GM19372 (cell line): Measurements from ENCODE around the gene C5orf52.
"Not testable (repeated sequence)": the region's sequence is repeated elsewhere in the genome, so short reads cannot be mapped to it uniquely, and the experiment has no call there.

Experiments
- ATAC-seq: cut with Tn5 transposase; IDR thresholded peaks from one replicate; pipeline ENCODE4 v1.9.1; 2021; ENCODE audit warnings: mild to moderate bottlenecking, low read depth, moderate library complexity; ENCODE audit not compliant: unreplicated experiment

The C5orf52 gene

DNA sequence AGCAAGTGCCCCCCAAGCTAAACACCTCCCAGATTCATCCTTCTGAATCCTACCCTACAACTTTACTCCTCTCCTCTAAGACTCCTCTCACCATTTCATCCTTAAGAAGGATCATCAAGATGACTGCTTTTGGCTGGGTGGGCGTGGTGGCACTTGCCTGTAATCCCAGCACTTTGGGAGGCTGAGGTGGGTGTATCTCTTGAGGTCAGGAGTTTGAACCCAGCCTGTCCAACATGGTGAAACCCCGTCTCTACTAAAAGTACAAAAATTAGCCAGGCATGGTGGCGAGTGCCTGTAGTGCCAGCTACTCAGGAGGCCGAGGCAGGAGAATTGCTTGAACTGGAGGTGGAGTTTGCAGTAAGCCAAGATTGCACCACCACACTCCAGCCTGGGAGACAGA is 3.0 kb downstream of the C5orf52 start:
- not testable (repeated sequence) for ATAC-seq

DNA sequence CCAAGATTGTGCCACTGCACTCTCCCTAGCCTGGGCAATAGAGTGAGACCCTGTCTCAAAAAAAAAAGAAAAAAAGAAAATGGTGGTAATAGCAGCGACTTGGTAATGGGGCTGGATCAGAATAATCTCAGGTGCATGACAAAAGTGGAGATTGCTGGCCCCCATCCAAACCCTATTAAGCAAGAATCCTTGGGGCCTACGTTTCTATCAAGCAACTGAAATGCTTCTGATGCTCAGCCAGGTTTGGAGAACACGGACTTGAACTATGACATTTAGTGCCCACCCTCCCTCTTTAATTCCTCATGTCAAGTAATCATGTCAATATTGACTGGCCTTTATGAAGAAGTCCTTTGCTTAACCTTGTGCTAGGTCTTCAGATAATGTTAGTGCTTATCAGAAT is 6.6 kb downstream of the C5orf52 start:
- ATAC-seq = no peak

DNA sequence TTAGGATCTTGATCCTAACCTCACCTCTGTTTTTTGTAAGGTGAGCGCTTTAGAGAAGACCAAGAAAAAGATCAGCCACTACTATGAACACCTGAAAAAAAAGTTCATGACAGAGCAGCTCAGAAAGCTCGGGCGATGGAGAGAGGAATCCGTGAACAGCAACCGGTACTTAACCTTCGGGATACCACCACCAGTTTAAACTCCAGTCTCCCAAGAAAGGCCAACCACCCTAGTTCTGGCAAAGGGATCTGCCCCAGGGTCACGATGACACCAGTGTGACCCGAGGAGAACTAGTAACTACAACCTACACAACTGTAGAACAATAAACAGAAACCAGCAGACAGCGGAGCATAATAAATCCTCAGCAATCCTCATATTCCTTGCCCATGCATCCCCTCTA is 8.5 kb downstream of the C5orf52 start:
- ATAC-seq = no peak

DNA sequence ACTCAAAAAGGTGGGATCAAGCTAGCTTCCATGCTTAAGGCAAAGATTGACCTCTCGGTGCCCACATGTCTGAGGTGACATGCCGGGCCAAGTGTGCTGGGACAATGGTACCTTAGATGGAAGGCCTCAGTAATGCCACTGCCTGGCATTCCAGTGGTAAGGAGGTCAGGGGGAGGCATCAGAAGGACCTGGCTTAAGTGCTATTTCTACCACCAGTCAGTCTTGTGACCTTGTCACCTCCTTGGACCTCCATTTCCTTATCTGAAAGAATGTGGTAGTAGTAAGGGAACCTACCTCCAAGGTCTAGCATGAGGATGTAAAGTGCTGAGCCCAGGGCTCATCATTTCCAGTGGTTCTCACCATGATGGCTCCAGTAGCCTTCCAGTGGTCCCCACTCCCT is 8.9 kb downstream of the C5orf52 start:
- ATAC-seq = no peak

DNA sequence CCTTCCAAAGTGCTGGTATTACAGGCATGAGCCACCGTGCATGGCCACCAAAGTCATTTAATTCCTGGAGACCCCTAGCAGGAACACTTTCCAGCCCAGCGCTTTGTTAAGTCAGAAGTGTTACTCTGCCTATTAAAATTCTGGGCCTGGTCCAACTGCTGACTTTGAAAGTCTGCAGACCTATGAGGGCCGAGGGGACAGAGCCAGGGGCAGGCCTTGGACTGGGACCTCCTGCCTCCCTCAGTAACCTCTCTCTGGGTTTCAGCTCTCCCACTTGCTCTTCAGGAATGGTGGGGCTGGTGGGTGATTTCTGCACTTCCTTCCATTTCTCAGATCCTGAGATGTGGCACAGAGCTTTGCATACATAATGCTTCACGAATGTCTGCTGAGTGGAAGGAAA is 9.7 kb downstream of the C5orf52 start:
- no peak for ATAC-seq

DNA sequence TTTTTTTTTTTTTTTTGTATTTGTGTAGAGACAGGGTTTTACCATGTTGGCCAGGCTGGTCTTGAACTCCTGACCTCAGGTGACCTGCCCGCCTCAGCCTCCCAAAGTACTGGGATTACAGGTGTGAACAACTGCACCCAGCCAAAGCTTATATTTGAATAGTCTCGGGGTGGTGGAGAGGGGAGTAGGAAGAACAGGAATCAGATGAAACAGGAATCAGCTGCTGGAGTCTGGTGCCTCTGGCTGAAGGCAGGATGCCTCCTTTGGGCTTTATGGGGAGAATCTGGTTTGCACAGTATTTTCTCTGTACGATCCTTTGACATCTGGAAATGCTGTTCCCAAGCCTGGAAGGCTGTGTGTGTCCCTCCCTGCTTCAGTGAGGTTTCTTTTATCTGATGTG is 10.9 kb downstream of the C5orf52 start:
- ATAC-seq = no peak

DNA sequence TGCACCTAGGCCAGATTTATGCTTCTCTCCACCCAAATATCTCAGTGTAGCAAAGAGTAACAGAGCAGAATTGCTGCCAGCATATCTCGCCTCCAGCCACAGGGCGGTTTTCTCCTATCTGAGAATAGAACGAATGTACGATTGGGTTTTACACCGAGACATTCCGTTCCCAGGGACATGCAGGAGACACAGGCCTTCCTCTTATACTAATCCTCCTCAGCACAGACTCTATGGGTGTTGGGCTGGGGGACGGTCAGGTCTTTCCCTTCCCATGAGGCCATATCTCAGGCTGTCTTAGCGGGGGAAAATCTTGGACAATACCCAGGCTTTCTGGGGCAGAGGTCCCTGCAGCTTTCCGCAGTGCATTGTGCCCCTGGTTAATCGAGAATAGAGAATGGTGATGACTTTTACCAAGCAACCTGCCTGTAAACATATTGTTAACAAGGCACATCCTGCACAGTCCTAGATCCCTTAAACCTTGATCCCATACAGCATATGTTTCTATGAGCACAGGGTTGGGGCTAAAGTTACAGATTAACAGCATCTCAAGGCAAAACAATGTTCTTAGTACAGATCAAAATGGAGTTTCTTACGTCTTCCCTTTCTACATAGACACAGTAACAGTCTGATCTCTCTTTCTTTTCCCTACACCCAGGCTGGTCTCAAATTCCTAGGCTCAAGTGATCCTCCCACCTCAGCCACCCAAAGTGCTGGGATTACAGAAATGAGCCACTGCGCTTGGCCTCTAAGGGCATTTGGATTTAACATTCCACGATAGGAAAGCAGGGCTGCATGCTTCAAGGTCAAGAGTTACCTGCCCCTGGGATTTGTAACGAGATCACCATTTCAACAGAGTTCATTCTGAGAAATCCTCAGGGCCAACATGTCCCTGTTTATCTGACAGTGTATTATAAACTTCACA is 15.2 kb downstream of the C5orf52 start:
- not testable (repeated sequence) for ATAC-seq

DNA sequence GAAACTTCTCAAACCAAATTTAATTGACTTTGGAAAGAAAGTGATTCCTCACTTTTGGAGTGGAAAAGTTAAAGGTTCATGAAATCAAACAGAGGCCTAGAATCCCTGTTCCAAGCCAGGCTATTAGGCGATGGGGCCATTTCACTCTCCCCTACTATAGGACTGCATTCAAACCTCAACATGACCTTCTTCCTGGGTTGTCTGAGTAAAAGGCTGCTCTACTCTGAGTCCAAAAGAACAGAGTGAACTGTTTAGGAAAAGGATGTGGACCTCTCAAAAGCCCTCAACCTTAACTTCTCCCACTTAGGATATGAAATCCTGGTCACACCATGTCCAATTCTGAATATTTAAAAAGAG is 15.8 kb downstream of the C5orf52 start:
- no peak for ATAC-seq

DNA sequence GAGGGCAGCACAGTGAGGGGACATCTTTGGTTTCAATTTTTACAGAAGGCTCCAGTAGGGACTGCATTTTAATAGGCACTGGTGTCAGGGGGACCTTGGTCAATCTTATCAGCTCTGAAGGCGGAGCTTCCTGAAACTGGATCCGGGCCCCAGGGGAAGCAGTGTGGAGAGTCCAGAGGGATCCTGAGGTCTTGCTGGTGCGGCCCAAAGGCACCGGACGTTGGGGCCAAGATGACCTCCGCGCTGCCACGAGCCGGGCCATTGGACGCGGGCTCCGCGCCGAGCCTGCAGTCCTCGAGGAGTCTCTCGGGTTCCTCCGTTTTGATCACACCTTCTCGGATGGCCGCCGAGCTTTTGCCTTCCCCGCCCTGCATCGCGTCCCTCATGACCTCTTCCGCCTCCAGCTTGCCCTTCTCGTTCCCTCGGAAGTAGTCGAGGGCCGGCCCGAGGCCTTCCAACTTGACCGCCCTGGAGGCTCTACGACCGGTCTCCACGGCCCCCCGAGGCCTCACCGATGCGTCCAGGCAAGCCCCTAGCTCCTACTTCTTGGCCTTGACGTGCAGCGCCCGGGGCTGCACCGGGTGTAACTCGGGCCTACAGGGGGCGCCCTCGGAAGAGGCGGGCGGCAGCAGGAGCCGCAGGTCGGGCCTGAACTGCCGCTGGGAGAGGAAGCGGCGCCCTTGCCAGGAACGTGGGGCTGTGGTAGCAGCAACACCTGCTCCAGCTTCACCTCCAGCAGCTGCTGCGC is 18.8 kb downstream of the C5orf52 start:
- ATAC-seq = no peak

DNA sequence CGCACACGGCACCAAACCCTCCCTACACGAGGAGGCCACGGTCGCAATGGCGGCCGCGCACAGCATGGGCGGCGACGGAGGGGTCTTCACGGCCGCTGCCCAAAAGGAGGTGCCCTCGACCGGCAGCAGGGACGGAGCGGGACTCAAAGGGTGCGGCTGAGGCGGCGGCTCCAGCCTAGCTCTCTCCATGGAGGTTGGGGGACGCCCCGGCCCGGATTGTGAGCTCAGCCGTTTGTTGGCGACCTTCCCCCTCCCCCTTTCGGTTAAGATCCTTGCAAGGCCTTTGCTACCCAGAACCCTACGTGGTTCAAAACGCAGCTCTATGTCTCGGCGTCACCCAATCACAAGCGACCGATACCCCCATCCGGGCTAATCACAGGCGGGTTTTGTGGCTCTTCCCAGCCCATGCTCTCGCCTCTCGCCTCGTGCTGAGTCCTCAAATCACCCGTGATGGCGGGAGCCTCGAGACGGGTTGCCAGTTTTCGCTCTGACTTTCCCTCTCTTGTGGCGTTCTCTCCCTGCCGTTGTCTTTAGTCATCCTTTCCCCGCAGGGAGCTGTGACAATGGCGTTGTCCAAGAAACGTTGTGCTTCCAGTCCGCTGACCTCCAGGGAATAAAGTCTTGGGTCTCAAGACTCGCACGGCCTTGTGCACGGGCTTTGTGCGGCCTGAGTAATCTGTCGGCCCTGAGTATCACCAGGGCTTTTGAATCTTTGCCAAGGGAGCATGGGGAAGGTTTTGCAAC is 19.5 kb downstream of the C5orf52 start:
- no peak for ATAC-seq

DNA sequence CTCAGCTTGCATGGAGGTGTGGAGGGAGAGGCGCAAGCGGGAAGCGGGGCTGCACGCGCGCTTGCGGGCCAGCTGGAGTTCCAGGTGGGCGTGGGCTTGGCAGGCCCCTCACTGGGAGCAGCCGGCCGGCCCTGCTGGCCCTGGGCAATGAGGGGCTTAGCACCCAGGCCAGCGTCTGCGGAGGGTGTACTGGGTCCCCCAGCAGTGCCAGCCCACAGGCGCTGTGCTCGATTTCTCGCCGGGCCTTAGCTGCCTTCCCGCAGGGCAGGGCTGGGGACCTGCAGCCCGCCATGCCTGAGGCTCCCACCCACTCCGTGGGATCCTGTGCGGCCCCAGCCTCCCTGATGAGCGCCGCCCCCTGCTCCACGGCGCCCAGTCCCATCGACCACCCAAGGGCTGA is 22.5 kb downstream of the C5orf52 start:
- not testable (repeated sequence) for ATAC-seq

DNA sequence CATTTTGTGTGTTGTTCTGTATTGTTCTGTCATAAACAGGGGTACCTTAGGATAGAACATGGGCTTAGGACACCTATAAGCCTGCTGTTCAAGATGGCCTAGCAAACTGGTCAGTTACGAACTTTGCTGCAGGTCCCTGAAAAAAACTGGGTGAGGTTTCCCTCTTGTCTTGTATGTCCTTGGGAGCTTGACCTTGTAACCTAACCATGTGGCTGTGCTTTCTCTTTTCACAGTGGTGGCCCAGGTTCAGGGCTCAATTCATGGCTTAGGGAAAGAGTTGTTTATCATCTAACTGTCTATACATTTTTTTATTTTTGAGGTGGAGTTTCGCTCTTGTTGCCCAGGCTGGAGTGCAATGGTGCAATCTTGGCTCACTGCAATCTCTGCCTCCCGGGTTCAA is 24.8 kb downstream of the C5orf52 start:
- not testable (repeated sequence) for ATAC-seq

DNA sequence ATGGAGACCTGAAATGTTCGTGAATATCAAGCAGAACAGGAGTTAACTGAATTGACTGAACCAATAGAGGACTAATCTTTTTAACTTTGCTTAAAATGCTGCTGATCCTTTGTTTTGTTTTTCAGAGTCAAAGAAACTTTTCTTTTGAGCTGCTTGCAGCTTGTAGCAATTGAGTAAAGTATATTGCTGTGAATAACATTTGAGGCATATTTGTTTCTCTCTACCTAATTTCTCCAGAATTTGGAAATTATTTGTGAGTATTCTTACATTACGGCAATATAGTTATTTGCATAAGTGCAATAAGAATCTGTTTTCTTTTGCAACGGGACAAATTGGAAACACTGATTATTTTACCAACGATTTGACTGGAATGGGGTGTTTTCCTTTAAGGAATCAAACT is 27.3 kb downstream of the C5orf52 start:
- ATAC-seq = not testable (repeated sequence)

DNA sequence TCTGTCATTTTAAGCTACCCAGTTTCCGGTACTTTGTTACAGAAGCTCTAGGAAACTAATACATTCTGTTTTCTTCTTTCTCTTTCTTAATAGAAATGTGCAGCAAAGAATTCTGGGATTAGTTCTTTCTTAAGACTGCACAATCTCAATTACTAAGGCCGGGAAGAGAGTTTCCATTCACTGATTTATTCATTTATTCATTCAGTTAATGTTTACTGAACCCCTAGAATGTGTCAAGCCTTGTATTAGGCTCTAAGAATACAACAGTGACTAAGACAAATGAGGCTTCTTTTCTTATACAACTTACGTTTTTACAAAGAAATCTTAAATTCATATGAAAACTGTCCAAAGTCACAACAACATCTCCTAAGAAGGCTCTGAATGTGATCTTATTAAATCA is 32.4 kb downstream of the C5orf52 start:
- no peak for ATAC-seq

DNA sequence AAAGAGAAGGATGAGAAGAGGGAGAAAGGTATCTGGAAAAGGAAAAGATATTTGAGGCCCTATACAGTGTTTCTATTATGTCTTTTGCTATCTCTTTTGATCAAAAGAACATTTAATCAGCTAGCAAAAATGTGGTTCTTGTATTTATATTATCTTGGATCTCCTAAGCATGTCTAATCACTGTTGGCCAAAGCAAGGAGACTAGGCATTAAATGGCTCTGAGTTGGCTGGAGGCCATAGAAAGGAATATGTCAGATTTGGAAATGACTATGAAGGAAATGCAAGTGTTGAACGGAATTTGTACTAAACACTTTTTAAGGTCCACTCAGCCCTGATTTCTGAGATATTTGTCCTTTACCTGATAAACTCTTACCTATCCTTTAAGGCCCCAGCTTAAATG is 37.5 kb downstream of the C5orf52 start:
- no peak for ATAC-seq

DNA sequence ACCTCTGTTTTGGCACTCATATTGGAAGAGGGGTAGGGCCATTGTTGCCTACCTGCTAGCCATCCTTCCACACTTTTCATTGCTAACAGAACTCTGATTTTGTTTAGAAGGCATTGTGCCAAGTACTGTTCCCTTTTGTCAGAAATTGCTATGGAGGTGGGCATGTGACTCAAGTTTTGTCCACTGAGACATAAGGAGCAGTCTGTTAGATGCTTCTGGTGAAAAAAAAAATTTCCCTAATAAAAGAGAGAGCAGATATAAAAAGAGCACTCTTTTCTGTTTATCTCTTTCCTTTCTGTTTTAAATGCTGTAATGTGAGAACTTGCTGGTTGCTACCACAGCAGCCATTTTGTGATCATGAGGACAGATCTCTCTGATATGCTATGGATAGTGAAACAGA is 38.0 kb downstream of the C5orf52 start:
- no peak for ATAC-seq

DNA sequence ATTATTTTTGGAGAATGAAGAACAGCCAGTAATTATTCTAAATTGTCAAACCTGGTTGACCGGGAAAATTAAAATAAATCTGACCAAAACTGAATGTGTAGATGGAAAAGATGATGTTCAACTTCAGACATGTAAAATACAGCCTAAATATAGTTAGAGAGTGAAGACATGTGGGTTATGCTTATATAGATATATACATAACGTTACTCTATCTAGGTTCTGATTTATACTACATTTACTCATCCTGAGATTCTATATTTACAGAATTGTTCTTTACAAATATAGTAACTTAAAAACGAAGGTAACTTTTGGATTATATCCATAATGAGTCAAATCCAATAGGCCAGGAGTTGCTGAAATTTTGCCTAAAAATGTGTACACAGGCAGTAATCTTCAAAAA is 39.1 kb downstream of the C5orf52 start:
- ATAC-seq = no peak

DNA sequence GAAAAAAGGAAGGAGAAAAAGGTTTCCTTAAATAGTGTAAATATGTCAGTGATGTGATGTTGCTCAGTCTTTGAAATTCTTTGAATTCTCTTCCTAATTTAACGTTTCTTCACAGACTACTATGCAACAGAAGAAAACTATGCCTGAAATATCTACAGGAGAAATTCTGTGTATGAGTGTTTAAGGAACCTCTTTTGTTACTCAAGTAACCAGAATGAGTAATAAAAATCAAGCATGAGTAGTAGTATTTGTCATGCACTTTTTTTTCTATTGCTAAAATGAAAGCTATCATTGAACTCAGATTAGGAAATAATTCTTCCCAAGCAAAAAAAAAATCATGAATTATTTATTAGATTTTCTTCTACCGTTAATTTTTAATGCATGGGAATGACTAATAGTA is 39.5 kb downstream of the C5orf52 start:
- no peak for ATAC-seq

DNA sequence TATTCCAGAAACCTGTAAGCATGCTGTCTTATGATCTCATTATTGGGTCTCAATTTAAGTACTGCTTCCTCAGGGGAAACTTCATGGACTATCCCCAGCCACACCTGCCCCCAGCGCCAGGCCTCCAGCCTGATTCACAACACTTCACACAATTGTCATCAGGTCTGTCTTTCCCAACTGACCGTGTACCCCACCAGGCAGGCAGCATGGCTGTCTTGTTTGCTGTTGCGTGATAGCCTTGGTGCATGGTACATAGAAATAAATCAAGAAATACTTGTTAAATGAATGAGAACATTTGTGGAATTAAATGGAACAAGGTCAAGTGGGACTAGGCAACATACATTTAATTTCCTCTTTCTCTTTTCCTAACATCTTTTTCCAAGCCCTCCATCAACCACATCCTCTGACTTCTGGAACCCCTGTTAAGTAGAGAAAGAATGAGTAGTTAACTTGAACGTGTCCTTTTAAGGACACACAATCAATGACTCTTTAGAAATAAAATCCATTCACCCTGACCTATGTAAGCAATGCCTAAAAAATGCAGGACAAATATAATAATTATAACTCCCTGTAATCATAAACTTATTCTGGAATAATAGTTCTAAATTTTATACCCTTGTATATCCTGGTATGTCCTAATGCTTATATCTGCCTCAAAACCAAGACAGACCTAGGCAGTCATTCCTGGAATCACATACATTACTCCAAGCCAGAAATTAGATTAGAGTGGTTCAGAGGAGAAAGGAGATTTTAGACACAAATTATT is 42.7 kb downstream of the C5orf52 start:
- ATAC-seq = no peak

DNA sequence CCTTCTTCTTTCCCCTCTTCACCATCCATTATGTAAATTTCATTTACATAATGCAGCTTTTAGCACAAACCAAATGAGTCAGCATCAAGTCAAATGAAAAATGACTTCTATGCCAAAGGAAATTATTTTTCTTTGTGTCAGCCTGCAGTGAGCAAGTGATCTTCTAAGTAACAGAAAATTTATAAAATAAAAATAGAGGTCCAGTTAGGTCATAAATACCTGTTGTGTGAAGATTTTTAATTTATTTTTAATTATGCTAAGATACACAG is 43.2 kb downstream of the C5orf52 start:
- ATAC-seq = no peak

DNA sequence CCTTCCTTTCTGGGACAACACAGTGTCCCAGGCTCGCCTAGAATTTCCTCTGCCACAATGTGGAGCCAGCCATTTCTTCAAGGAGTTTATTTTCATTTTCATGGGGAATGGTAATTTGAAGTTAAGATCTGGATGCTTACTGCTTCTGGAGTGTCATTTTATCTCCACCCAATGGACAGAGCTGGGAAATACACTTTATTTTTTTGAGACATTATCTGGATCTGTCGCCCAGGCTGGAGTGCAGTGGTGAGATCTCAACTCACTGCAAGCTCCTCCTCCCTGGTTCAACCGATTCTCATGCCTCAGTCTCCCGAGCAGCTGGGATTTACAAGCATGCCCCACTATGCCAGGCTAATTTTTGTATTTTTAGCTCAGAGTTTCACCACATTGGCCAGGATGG is 47.2 kb downstream of the C5orf52 start:
- ATAC-seq = peak; percentile 61
